Fibroblast of the aortic adventitia (primary cell): ENCODE results near the gene MATN3. TPM values are rescaled to one million over a fixed set of nuclear protein-coding genes. Genes with fewer than 3 reads are reported as not detected.

Experiments used
- DNase-seq: peaks from one replicate; pipeline ENCODE4 v3.0.0-alpha.2; 2010; ENCODE audit warnings: low read depth
- H3K4me3 ChIP-seq: 2 replicates; pipeline ENCODE4 v1.5.1; 2011; ENCODE audit warnings: low read depth, mild to moderate bottlenecking, control low read depth, low read length, moderate library complexity
- CTCF ChIP-seq: IDR thresholded peaks from 2 replicates; pipeline ENCODE4 v1.5.1; 2011; ENCODE audit warnings: mild to moderate bottlenecking, low read length, control low read depth, inconsistent platforms; ENCODE audit not compliant: insufficient read depth
- total RNA-seq: library from RNA; depleted of rRNA; stranded (reverse); fragments of >200 nt; gene quantifications from 2 replicates; pipeline ENCODE4 v1.2.3, GENCODE V29; 2012; ENCODE audit warnings: low replicate concordance

The MATN3 gene
- total RNA-seq, 1 donor = 1.1 TPM

GRCh38 chr2:20005891-20006470 lies 6.5 kb downstream of the MATN3 start:
- TF ChIP-seq CTCF = no peak
- H3K4me3 ChIP-seq = no peak overlapping the region
- no peak for DNase-seq

GRCh38 chr2:20005067-20005627 lies 7.3 kb downstream of the MATN3 start:
- DNase-seq = no peak
- TF ChIP-seq CTCF = no peak

GRCh38 chr2:20001361-20001863 lies 11.1 kb downstream of the MATN3 start:
- DNase-seq = no peak
- no peak for TF ChIP-seq CTCF
- H3K4me3 ChIP-seq = no peak overlapping the region

More at GRCh38 chr2:20005067-20005627, 7.3 kb downstream of the MATN3 start:
- H3K4me3 ChIP-seq = no peak overlapping the region

GRCh38 chr2:19993731-19994130 lies 18.7 kb downstream of the MATN3 start:
- no peak for TF ChIP-seq CTCF
- no peak for DNase-seq
- H3K4me3 ChIP-seq = no peak overlapping the region

GRCh38 chr2:19991895-19992294 lies 20.6 kb downstream of the MATN3 start:
- no peak for DNase-seq
- no peak overlapping the region for H3K4me3 ChIP-seq
- no peak for TF ChIP-seq CTCF

- TF ChIP-seq CTCF = no peak
- peak overlapping the region; percentile 91 for H3K4me3 ChIP-seq
- no peak for DNase-seq
These were observed 22.1 kb downstream of the MATN3 start for GRCh38 chr2:19990416-19990728.
